SU-DHL-6 (cell line): Measurements from ENCODE around the gene STX12.

Source experiments
- EZH2phosphoT487 ChIP-seq: fragments of 200-600 bp; sonication (generic), shearing (Covaris generic); conservative IDR thresholded peaks from 2 replicates; pipeline ENCODE4 v1.6.1; 2018; ENCODE audit warnings: mild to moderate bottlenecking, antibody characterized with exemption, low read length, moderate library complexity, mixed read lengths
- TF ChIP-seq, protein P1 (sequence below): fragments of 200-600 bp; sonication (generic); IDR thresholded peaks from one replicate; pipeline ENCODE4 v1.5.1; 2017; ENCODE audit warnings: antibody characterized with exemption, mild to moderate bottlenecking, low read length, moderate library complexity; ENCODE audit not compliant: insufficient read depth, poor library complexity, severe bottlenecking

DNA sequence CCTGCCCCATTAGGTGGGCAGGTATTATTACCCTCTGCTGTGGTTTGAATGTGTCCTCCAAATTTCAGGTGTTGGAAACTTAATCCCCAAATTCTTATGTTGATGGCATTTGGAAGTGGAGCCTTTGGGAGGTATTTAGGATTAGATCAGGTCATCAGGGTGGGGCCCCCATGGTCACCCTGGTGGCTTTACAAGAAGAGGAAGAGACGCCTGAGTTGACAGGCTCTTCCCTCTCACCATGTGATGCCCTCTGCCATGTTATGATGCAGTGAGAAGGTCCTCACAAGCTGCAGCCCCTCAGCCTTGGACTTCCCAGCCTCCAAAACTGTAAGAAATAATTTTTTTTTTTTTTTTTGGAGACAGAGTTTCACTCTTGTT lies 90.5 kb downstream of the STX12 start:
- TF ChIP-seq, protein P1, sequence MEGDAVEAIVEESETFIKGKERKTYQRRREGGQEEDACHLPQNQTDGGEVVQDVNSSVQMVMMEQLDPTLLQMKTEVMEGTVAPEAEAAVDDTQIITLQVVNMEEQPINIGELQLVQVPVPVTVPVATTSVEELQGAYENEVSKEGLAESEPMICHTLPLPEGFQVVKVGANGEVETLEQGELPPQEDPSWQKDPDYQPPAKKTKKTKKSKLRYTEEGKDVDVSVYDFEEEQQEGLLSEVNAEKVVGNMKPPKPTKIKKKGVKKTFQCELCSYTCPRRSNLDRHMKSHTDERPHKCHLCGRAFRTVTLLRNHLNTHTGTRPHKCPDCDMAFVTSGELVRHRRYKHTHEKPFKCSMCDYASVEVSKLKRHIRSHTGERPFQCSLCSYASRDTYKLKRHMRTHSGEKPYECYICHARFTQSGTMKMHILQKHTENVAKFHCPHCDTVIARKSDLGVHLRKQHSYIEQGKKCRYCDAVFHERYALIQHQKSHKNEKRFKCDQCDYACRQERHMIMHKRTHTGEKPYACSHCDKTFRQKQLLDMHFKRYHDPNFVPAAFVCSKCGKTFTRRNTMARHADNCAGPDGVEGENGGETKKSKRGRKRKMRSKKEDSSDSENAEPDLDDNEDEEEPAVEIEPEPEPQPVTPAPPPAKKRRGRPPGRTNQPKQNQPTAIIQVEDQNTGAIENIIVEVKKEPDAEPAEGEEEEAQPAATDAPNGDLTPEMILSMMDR, result no peak
- TF ChIP-seq EZH2phosphoT487, result no peak
